Loucy (cell line): ENCODE data around the gene MICAL3.

ENCODE experiments used
- EZH2phosphoT487 ChIP-seq: fragments of 200-600 bp; IDR thresholded peaks from 2 replicates; pipeline ENCODE4 v1.6.1; 2018; ENCODE audit warnings: antibody characterized with exemption, mild to moderate bottlenecking, moderate library complexity, borderline replicate concordance
- TF ChIP-seq, protein P1 (sequence below): fragments of 200-600 bp; sonication (generic); conservative IDR thresholded peaks from 2 replicates; pipeline ENCODE4 v1.5.1; 2014; ENCODE audit warnings: mild to moderate bottlenecking, antibody characterized with exemption, low read length

GRCh38 chr22:17994424-17995108, 29.8 kb downstream of the MICAL3 start:
- TF ChIP-seq, protein P1, sequence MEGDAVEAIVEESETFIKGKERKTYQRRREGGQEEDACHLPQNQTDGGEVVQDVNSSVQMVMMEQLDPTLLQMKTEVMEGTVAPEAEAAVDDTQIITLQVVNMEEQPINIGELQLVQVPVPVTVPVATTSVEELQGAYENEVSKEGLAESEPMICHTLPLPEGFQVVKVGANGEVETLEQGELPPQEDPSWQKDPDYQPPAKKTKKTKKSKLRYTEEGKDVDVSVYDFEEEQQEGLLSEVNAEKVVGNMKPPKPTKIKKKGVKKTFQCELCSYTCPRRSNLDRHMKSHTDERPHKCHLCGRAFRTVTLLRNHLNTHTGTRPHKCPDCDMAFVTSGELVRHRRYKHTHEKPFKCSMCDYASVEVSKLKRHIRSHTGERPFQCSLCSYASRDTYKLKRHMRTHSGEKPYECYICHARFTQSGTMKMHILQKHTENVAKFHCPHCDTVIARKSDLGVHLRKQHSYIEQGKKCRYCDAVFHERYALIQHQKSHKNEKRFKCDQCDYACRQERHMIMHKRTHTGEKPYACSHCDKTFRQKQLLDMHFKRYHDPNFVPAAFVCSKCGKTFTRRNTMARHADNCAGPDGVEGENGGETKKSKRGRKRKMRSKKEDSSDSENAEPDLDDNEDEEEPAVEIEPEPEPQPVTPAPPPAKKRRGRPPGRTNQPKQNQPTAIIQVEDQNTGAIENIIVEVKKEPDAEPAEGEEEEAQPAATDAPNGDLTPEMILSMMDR = no peak
- TF ChIP-seq EZH2phosphoT487 = no peak
